Hepatocyte (in vitro differentiated cells): ENCODE measurements around the gene SLC17A9. TPM values are rescaled to one million over a fixed set of nuclear protein-coding genes. Genes with fewer than 3 reads are reported as not detected.
A peak's percentile ranks its signal among the peaks of the same experiment; 100 is the strongest.

Experiments
- DNase-seq: peaks from one replicate; pipeline ENCODE4 v3.0.0-alpha.2; 2016; ENCODE audit warnings: low spot score
- H2AFZ ChIP-seq: fragments of 200-600 bp; sonication (generic); 2 replicates; pipeline ENCODE4 v1.6.0; 2016; ENCODE audit warnings: antibody characterized with exemption, mild to moderate bottlenecking
- H3K27ac ChIP-seq: fragments of 200-600 bp; sonication (generic); 2 replicates; pipeline ENCODE4 v1.5.1; 2016; ENCODE audit warnings: mild to moderate bottlenecking
- H3K27me3 ChIP-seq: fragments of 200-600 bp; sonication (generic); 2 replicates; pipeline ENCODE4 v1.6.1; 2016
- H3K36me3 ChIP-seq: fragments of 200-600 bp; sonication (generic); replicated peaks from 2 replicates; pipeline ENCODE4 v1.5.1; 2016; ENCODE audit warnings: low read depth; ENCODE audit not compliant: insufficient read depth
- H3K4me1 ChIP-seq: fragments of 200-600 bp; sonication (generic); 2 replicates; pipeline ENCODE4 v1.5.1; 2016; ENCODE audit warnings: mild to moderate bottlenecking, moderate library complexity; ENCODE audit not compliant: insufficient read depth
- H3K4me2 ChIP-seq: fragments of 200-600 bp; sonication (generic); 2 replicates; pipeline ENCODE4 v1.6.0; 2016
- H3K4me3 ChIP-seq: fragments of 200-600 bp; sonication (generic); 2 replicates; pipeline ENCODE4 v1.5.1; 2016; ENCODE audit warnings: mild to moderate bottlenecking
- H3K79me2 ChIP-seq: fragments of 200-600 bp; sonication (generic); 2 replicates; pipeline ENCODE4 v1.6.0; 2017; ENCODE audit warnings: mild to moderate bottlenecking
- H3K9me2 ChIP-seq: fragments of 200-600 bp; sonication (generic); replicated peaks from 2 replicates; pipeline ENCODE4 v1.6.0; 2017; ENCODE audit warnings: mild to moderate bottlenecking; ENCODE audit not compliant: insufficient read depth
- H3K9me3 ChIP-seq: fragments of 200-600 bp; sonication (generic); 2 replicates; pipeline ENCODE4 v1.5.1; 2016; ENCODE audit warnings: low read depth, mild to moderate bottlenecking
- H4K20me1 ChIP-seq: fragments of 200-600 bp; sonication (generic); 2 replicates; pipeline ENCODE4 v1.6.0; 2016; ENCODE audit warnings: mild to moderate bottlenecking; ENCODE audit not compliant: insufficient read depth, poor library complexity, severe bottlenecking
- CTCF ChIP-seq: fragments of 200-600 bp; sonication (generic); IDR thresholded peaks from 2 replicates; pipeline ENCODE4 v1.5.1; 2016; ENCODE audit warnings: antibody characterized with exemption, mild to moderate bottlenecking; ENCODE audit not compliant: poor library complexity
- EZH2 ChIP-seq: fragments of 200-600 bp; sonication (generic); IDR thresholded peaks from 2 replicates; pipeline ENCODE4 v1.6.1; 2016; ENCODE audit warnings: antibody characterized with exemption, mild to moderate bottlenecking, borderline replicate concordance
- EZH2phosphoT487 ChIP-seq: fragments of 200-600 bp; sonication (generic); IDR thresholded peaks from one replicate; pipeline ENCODE4 v1.6.1; 2018; ENCODE audit warnings: antibody characterized with exemption, mild to moderate bottlenecking, low read depth, moderate library complexity; ENCODE audit not compliant: unreplicated experiment, severe bottlenecking
- WGBS: methylation state at CpG from one replicate; pipeline ENCODE4 v1.1.6; 2016; ENCODE audit warnings: low lambda C conversion rate; ENCODE audit errors: missing lambda C conversion rate; 5-methylcytosine and 5-hydroxymethylcytosine counted together
- polyA plus RNA-seq: library from polyadenylated mRNA; unstranded; fragments of >200 nt; fragmentation: Nextera tagmentation; extraction: Ambion mirVana; gene quantifications from 2 replicates; pipeline ENCODE4 v1.2.1, GENCODE V29; 2016
- total RNA-seq: library from RNA; depleted of rRNA; stranded (reverse); fragments of >200 nt; gene quantifications from 2 replicates; pipeline ENCODE4 v1.2.3, GENCODE V29; 2014

SLC17A9 gene
- total RNA-seq (17.3 and 26.9 TPM in 2 replicates), polyA plus RNA-seq (83.9 and 113 TPM in 2 replicates)

- no peaks in the 10 kb centered on the region for H4K20me1 ChIP-seq
- no peaks in the 10 kb centered on the region for H3K36me3 ChIP-seq
- H3K4me2 ChIP-seq: peak within 1 kb of the TSS; percentile 78
- H2AFZ ChIP-seq: peak within 1 kb of the TSS; percentile 25
- H3K9me3 ChIP-seq: no peaks in the 10 kb centered on the region
- no peaks in the 10 kb centered on the region for H3K9me2 ChIP-seq
- peak within 1 kb of the TSS; percentile 12 for H3K4me3 ChIP-seq
- no peak for TF ChIP-seq EZH2phosphoT487
- H3K27ac ChIP-seq: peak within 1 kb of the TSS; percentile 99
- peaks cover 17% of the 10 kb centered on the region for H3K79me2 ChIP-seq
- no peaks in the 10 kb centered on the region for H3K27me3 ChIP-seq
- H3K4me1 ChIP-seq: peaks cover 34% of the 10 kb centered on the region
- DNase-seq: peak; percentile 91
- WGBS: 19% methylated on average over 19 of the region's 37 CpGs
Observed at GRCh38 chr20:62952373-62952967, at the start of gene SLC17A9. SLC17A9 (plus strand) TSS chr20:62952709; CDS start chr20:62952831, 122 bp downstream.

GRCh38 chr20:62902926-62903615, 49.4 kb upstream of the SLC17A9 start:
- Histone ChIP-seq H2AFZ (no peak overlapping the region), H3K27ac (no peak overlapping the region), H3K36me3 (peaks cover 7% of the 10 kb centered on the region), H3K9me3 (no peaks in the 10 kb centered on the region), H3K79me2 (peaks cover 21% of the 10 kb centered on the region), H3K9me2 (no peaks in the 10 kb centered on the region), H3K4me1 (peaks cover 19% of the 10 kb centered on the region), H3K4me3 (no peak overlapping the region), H3K4me2 (no peak overlapping the region), H3K27me3 (no peaks in the 10 kb centered on the region), H4K20me1 (peaks cover 25% of the 10 kb centered on the region)
- no peak for TF ChIP-seq EZH2
- no peak for TF ChIP-seq EZH2phosphoT487
- no peak for TF ChIP-seq CTCF
- WGBS: 86% methylated on average over 7 of the region's 7 CpGs
- DNase-seq: no peak

GRCh38 chr20:62905536-62906117, 46.9 kb upstream of the SLC17A9 start:
- Histone ChIP-seq H3K4me2 (no peak overlapping the region), H3K27ac (no peak overlapping the region), H3K9me3 (no peaks in the 10 kb centered on the region), H3K36me3 (peaks cover 7% of the 10 kb centered on the region), H2AFZ (no peak overlapping the region), H3K4me1 (peaks cover 8% of the 10 kb centered on the region), H4K20me1 (peaks cover 50% of the 10 kb centered on the region), H3K27me3 (no peaks in the 10 kb centered on the region), H3K4me3 (no peak overlapping the region), H3K79me2 (peaks cover 42% of the 10 kb centered on the region), H3K9me2 (no peaks in the 10 kb centered on the region)
- no peak for DNase-seq
- TF ChIP-seq EZH2: no peak
- TF ChIP-seq EZH2phosphoT487: no peak
- no peak for TF ChIP-seq CTCF
- 95% methylated on average over 17 of the region's 17 CpGs for WGBS

GRCh38 chr20:62906209-62906608, 46.3 kb upstream of the SLC17A9 start:
- no peak for DNase-seq
- Histone ChIP-seq H3K36me3 (peaks cover 7% of the 10 kb centered on the region), H3K79me2 (peaks cover 47% of the 10 kb centered on the region), H4K20me1 (peaks cover 55% of the 10 kb centered on the region), H3K27ac (no peak overlapping the region), H3K9me2 (no peaks in the 10 kb centered on the region), H3K9me3 (no peaks in the 10 kb centered on the region), H3K4me3 (no peak overlapping the region), H3K4me1 (peaks cover 5% of the 10 kb centered on the region), H3K4me2 (no peak overlapping the region), H2AFZ (no peak overlapping the region), H3K27me3 (no peaks in the 10 kb centered on the region)
- no peak for TF ChIP-seq EZH2
- TF ChIP-seq EZH2phosphoT487: no peak
- WGBS: 98% methylated on average over 16 of the region's 16 CpGs
